ENCODE data around the gene NAV2.

DNA sequence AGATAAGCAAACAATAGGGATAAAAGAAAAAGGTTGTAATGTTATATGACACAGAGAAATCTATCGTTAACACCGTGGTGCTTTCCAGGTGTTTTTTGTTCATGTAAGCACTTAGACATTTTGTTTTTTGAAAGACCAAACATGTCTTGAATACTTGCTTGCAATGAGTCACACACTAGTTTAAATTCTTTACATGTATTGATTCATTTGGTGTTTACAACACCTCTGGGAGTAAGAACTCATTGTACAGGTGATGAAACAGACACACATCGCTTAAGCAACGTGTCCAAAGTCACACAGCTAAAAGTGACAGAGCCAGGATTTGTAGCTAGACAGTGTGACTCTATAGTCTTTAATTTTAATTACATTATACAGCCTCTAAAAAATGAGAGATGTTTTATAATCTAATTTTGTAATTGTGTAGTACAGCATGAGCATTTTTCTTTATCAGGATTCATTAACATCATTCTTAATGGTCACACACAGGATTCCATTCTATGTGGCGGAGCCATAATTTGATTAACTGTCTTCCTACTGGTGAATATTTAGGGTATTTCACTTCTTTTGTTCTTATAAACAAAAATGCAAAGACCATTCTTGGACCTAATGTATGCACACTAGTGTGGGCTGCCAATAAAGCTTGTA is 298.8 kb downstream of the NAV2 start:
- TF ChIP-seq, protein P1, sequence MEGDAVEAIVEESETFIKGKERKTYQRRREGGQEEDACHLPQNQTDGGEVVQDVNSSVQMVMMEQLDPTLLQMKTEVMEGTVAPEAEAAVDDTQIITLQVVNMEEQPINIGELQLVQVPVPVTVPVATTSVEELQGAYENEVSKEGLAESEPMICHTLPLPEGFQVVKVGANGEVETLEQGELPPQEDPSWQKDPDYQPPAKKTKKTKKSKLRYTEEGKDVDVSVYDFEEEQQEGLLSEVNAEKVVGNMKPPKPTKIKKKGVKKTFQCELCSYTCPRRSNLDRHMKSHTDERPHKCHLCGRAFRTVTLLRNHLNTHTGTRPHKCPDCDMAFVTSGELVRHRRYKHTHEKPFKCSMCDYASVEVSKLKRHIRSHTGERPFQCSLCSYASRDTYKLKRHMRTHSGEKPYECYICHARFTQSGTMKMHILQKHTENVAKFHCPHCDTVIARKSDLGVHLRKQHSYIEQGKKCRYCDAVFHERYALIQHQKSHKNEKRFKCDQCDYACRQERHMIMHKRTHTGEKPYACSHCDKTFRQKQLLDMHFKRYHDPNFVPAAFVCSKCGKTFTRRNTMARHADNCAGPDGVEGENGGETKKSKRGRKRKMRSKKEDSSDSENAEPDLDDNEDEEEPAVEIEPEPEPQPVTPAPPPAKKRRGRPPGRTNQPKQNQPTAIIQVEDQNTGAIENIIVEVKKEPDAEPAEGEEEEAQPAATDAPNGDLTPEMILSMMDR (IDR thresholded peaks at IDR 0.05): no peak
- TF ChIP-seq POLR2AphosphoS5 (IDR thresholded peaks at IDR 0.05; ENCODE audit: low read depth, low read length) (no peak), REST (IDR thresholded peaks at IDR 0.05; ENCODE audit: insufficient read depth in 1 of 2, low read depth in 2 of 2, low read length in 1 of 2) (no peak), SIN3A (IDR thresholded peaks at IDR 0.05; ENCODE audit: borderline replicate concordance, insufficient read depth, low read depth, low read length) (no peak), TCF7L2 (IDR thresholded peaks at IDR 0.05; ENCODE audit: low read depth, low read length) (no peak)
